GM20431 (cell line): ENCODE data around the gene ZNF883.
"Not testable (repeated sequence)": the region's sequence is repeated elsewhere in the genome, so short reads cannot be mapped to it uniquely, and the experiment has no call there.

Experiments
- in situ Hi-C: fragments of 300-500 bp; cut with MseI, MboI; formaldehyde crosslinking; loops from one replicate; pipeline ENCODE4 v1.15.0; 2020; ENCODE audit warnings: low sequenced_read_pairs; ENCODE audit not compliant: unreplicated experiment

Gene ZNF883

GRCh38 chr9:113011911-113012381 is at the start of gene ZNF883:
Gene ZNF883 (minus strand): TSS chr9:113012192.
- in situ Hi-C loops = no loop called here

- in situ Hi-C loops = not testable (repeated sequence)
Measured at GRCh38 chr9:113061072-113061850, 49.3 kb upstream of the ZNF883 start.

DNA sequence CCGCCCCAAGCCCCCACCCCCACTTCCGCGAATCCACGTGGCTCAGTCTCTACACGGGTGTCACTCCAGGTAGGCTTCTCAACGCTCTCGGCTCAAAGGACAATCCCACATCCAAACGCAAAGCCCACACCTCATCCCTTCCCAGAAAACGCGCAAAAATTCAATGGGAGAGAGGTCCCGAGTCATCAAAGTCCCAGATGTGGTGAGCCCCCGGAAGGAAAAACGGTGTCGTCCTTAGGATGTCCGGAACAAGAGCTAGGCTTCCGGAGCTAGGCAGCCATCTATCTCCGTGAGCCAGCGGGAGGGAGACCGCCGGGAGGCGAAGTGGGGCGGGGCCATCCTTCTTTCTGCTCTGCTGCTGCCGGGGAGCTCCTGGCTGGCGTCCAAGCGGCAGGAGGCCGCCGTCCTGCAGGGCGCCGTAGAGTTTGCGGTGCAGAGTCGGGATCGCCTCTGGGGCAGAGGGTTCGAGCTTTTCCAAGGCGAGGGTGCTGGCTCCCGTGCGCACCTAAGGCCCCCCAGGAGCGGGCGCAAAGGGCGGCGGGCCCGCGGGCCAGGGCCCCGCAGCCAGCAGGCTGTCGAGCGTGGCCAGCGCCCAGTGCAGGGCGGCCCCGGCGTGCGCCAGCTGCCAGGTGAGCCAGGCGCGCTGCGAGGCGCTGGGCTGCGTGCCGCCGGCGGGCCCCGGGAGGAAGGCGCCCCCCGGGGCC is 47.7 kb upstream of the ZNF883 start:
- in situ Hi-C loops = not testable (repeated sequence)

- in situ Hi-C loops = no loop called here
Measured at GRCh38 chr9:113057193-113057592, 45.2 kb upstream of the ZNF883 start.

DNA sequence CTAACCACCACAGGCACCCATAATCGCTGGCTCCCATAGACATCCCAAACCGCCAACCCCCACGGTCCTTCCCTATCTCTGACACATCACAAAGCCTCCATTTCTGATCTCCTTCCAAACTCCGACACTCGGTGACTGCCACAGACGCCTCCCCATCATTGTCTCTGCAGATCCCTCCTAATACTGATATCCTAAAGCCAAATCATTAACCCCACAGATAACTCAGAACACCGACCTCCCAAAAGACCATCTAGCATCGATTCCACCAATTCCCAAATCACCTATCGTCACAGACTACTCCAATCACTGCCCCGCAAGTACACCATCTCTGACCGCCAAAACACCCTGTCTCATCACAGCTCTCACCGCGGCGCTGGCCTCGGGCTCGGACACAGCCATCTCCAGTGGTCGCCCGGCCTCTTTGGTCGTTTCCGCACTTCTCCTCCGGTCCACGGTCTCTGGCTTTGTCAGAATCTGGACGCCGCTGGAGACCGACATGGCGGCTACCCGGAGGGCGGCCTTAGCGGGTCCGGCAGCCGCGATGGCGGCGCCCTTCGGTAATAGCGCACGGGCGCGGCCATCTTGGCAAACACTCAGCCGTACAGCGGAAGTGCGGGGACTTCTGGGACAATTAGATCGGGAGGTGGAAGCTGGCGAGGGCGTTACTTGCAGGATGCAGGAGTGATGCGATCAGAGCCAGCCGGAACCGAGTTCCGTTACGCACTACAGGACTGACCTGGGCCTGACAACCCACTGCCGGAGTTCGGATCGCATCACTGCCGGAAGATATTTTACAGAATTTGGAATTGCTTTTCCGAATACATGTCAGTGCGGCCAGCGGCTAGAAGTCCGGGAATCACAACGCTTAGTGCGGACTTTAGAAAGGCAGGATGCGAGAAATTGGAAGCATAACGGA is 44.5 kb upstream of the ZNF883 start, which contains the start of gene ZFP37:
ZFP37 (minus strand) TSS at position 534 of the 916 bp plus-strand sequence; CDS start at position 498, 36 bp downstream.
- in situ Hi-C loops = no loop called here

GRCh38 chr9:113042884-113043657 is 31.1 kb upstream of the ZNF883 start:
- in situ Hi-C loops = no loop called here

DNA sequence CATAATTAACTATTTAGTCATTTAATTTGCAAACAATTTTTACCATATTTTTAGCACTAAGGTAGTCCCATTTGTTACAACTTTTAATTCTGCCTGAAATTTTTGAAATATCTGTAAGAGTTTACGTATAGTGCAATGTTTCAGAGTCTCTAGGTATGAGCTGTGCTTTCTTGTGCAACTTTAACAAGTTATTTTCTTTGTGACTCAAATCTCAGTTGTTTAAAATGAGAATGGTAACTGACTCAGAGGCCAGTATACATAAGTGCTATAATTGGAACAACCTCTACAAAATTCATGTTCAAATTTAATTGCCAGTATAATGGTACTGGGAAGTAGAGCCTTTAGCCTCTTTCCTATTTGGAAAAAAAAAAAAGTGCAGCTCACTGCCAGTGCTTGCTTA is 14.2 kb upstream of the ZNF883 start:
- in situ Hi-C loops = no loop called here

DNA sequence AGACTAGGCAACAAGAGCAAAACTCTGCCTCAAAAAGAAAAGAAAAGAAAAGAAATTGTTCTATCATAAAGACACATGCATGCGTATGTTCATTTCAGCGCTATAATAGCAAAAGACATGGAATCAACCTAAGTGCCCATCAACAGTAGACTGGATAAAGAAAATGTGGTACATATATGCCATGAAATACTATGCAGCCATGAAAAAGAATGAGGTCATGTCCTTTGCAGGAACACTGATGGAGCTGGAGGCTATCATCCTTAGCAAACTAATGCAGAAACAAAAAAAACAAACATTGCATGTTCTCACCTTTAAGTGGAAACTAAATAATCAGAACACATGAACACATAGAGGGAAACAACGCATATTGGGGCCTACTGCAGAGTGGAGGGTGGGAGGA is 6.3 kb upstream of the ZNF883 start:
- in situ Hi-C loops = no loop called here

DNA sequence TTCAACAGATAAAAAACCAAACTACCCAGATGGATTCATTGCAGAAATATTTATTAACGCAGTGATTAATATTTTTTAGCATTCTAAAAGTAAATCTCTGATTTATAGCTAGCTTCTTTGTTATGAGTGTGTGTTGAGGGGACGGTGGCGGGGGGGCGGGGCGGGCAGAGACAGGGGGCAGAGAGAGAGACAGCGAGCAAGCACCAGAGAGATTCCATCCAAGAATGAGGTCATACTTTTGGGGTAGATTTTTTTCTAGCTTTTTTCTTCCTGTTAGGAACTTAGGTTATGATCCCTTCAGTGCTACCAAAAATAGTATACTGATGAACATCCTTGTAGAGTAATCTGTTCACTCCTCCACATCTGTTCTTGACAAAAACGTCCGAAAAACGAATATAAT is 500 bp upstream of the ZNF883 start:
- in situ Hi-C loops = no loop called here

GRCh38 chr9:113005777-113006176 is 6.2 kb downstream of the ZNF883 start:
- in situ Hi-C loops = no loop called here

GRCh38 chr9:112997236-112997941 is 14.6 kb downstream of the ZNF883 start:
- in situ Hi-C loops = no loop called here

GRCh38 chr9:112971415-112971814 is 40.6 kb downstream of the ZNF883 start:
- in situ Hi-C loops = no loop called here

DNA sequence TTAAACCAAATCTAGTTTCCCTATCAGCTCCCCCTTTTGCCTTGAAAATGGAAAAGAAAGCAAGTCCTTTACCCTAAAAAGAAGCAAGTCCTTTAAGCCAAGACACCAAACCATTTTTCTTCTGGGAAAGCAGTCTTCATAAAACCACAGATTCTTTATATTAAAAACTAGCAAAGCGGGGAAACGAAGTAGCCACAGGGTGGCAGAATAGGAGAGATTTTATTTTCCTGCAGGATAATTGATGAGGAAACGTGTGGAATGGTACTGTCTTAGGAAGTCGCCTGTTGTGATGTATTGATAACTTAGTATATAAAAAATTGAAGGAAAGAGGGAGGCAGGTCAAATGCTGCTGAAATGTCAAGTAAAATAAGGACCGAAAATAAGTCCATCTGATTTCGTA is 41.1 kb downstream of the ZNF883 start:
- in situ Hi-C loops = no loop called here

DNA sequence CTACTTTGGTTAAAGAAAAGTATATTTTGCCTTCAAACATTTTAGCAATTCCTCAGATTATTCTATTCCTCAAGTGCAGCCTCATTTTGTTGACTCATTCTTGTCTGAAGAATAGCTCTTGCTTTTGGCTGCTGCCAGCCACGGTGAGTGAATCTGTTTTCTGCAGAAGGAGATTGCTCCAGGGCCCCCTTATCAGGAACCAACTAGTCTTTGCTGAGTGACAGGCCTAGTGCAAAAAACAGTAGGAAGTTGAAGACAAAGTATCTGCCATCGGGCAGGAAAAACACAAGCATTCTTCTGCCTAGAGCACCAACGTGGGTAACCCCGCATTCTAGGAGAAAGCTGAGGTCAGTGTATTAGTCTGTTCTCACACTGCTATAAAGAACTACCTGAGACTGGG is 42.3 kb downstream of the ZNF883 start:
- in situ Hi-C loops = no loop called here

DNA sequence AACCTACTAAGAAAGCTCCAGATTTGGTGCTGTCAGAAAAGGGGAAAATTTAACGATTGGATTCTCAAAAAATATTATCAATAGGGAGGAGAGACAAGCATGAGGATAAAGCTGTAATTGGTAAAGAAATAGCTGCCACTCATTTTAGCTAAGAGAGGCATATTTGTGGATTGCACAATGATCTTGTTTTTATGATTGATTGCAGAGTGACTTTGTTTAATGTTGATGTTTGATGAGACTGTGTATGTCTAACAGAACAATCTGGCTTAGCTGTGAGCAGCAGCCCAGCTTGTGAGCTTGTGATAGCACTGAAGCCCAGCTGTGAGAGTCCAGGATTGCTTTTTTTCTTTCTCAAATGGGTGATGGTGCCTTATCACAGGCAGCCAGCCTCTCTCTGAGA is 56.4 kb downstream of the ZNF883 start:
- in situ Hi-C loops = no loop called here

DNA sequence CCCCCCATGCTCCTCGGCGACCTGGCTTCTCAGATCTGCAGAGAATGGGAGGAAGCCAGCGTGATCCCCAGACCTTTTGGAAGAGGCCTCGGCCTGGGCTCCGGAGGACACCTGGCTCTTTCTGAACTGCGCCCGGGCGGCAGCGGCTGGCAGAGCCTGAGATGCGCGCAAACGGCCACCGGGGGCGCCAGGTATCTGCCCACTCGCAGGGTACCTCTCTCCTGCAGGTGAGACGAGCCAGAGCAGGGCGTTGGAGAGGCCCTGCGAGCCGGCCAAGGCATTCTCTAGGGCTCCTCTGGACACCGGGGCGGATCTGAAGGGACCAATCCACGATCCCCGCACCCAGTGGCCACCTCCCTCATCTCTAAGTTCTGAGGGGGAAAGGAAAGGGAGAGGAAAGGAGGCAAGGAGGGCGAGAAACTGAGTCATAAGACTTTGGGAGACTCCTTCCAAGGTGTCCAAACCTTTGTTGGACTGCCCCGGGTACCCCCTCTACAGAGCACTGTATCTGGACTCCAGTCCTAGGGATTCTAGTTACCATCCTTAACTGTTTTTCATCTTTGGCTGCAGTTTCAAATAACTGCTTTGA is 66.3 kb downstream of the ZNF883 start:
- in situ Hi-C loops = no loop called here

- in situ Hi-C loops = no loop called here
Measured at GRCh38 chr9:112939418-112939817, 72.6 kb downstream of the ZNF883 start.

GRCh38 chr9:112933696-112934095 is 78.3 kb downstream of the ZNF883 start:
- in situ Hi-C loops = no loop called here
